T-cell (primary cell): ENCODE measurements around the gene LY86. TPM values are rescaled to one million over a fixed set of nuclear protein-coding genes. Genes with fewer than 3 reads are reported as not detected.

Source experiments
- ATAC-seq, 4 experiments: fragments of 200-7000 bp in 3 of 4; fragments of 150-1000 bp in 1 of 4; cut with Tn5 transposase; replicated peaks in 1 of 4; 1 replicate in 3 of 4; 2 replicates in 1 of 4; pipeline ENCODE4 v1.10.0; 2021; ENCODE audit warnings: moderate library complexity in 3 of 4, mild to moderate bottlenecking in 2 of 4, moderate number of reproducible peaks in 1 of 4
- CTCF ChIA-PET, 2 donors: fragments of 300-600 bp; sonication (Branson Sonifier 250); formaldehyde crosslinking; loops; one replicate each; lab custom pipeline; 2022; ENCODE audit warnings: antibody characterized with exemption in 2 of 2; lab: Charles Lee
- POLR2A ChIA-PET, 2 donors: fragments of 300-600 bp; sonication (Branson Sonifier 250); formaldehyde crosslinking; loops; one replicate each; lab custom pipeline; 2022; ENCODE audit warnings: antibody characterized with exemption in 2 of 2; lab: Charles Lee
- DNase-seq, 35 experiments: peaks; one replicate each; pipeline versions ENCODE4 v3.0.0 to v3.0.0-alpha.2; 2013 to 2023
- H3K27ac ChIP-seq: one replicate; pipeline ENCODE4 v1.5.1; 2013; ENCODE audit warnings: low read length
- H3K27me3 ChIP-seq, 2 experiments: replicated peaks in 1 of 2; 1 replicate in 1 of 2; 2 replicates in 1 of 2; pipeline versions ENCODE4 v1.6.1 to v1.7.0; 2013; ENCODE audit warnings: low read length in 1 of 2, mixed read lengths in 1 of 2; ENCODE audit not compliant: control insufficient read depth in 2 of 2, insufficient read depth in 2 of 2; ENCODE audit errors: extremely low read depth in 1 of 2
- H3K36me3 ChIP-seq, 2 donors: 1 replicate in 1 of 2; 2 replicates in 1 of 2; pipeline versions ENCODE4 v1.6.1 to v1.7.0; 2013; ENCODE audit warnings: low read length in 1 of 2; ENCODE audit not compliant: control insufficient read depth in 2 of 2, insufficient read depth in 1 of 2; ENCODE audit errors: extremely low read depth in 1 of 2
- H3K4me1 ChIP-seq, 2 experiments: 1 replicate in 1 of 2; 2 replicates in 1 of 2; pipeline versions ENCODE4 v1.6.1 to v1.7.0; 2013; ENCODE audit warnings: low read length in 2 of 2, mixed read lengths in 1 of 2; ENCODE audit not compliant: insufficient read depth in 2 of 2, control insufficient read depth in 1 of 2; ENCODE audit errors: extremely low read depth in 1 of 2
- H3K4me3 ChIP-seq, 2 donors: 1 replicate in 1 of 2; 2 replicates in 1 of 2; pipeline versions ENCODE4 v1.5.1 to v1.7.0; 2013; ENCODE audit warnings: mild to moderate bottlenecking in 2 of 2, low read length in 1 of 2, moderate library complexity in 1 of 2; ENCODE audit not compliant: control insufficient read depth in 1 of 2; ENCODE audit errors: extremely low read depth in 1 of 2
- H3K9me3 ChIP-seq: 2 replicates; pipeline ENCODE4 v1.7.0; 2013
- H3K27ac Mint-ChIP-seq, 2 donors: one replicate each; pipeline ENCODE4 v1.8.0; 2020 to 2021; ENCODE audit warnings: mild to moderate bottlenecking in 2 of 2, mixed read lengths in 2 of 2
- H3K27me3 Mint-ChIP-seq, 2 donors: one replicate each; pipeline ENCODE4 v1.8.0; 2021 to 2022; ENCODE audit warnings: mixed read lengths in 2 of 2
- H3K36me3 Mint-ChIP-seq: one replicate; pipeline ENCODE4 v1.8.0; 2021; ENCODE audit warnings: mixed read lengths
- H3K4me1 Mint-ChIP-seq, 3 donors: one replicate each; pipeline ENCODE4 v1.8.0; 2020 to 2022; ENCODE audit warnings: mixed read lengths in 3 of 3, mild to moderate bottlenecking in 1 of 3
- H3K4me3 Mint-ChIP-seq, 3 donors: one replicate each; pipeline ENCODE4 v1.8.0; 2020 to 2022; ENCODE audit warnings: mild to moderate bottlenecking in 3 of 3, mixed read lengths in 3 of 3, moderate library complexity in 3 of 3
- H3K9me3 Mint-ChIP-seq, 3 donors: one replicate each; pipeline ENCODE4 v1.8.0; 2020 to 2022; ENCODE audit warnings: mixed read lengths in 3 of 3
- WGBS: methylation state at CpG from one replicate; pipeline ENCODE4 v1.1.5; 2013; ENCODE audit warnings: missing lambda C conversion rate; ENCODE audit not compliant: insufficient coverage; 5-methylcytosine and 5-hydroxymethylcytosine counted together
- total RNA-seq, 35 experiments: library from RNA in 6 of 35; stranded (reverse) in 6 of 35; fragments of 120-200 nt in 1 of 35; gene quantifications; one replicate each; pipeline versions ENCODE4 v1.2.1 to v1.2.4 and lab custom pipeline; 2013 to 2026

Gene LY86
- total RNA-seq, 5 donors from 2014 or later (not counting 1 experiment from before 2014, with no cell fraction given) = 0.54 to 3.6 (median 2.5) TPM

- ATAC-seq = no peak
- H3K4me1 Mint-ChIP-seq = peaks cover 52 to 73% (median 60%) of the 10 kb centered on the region in 3 donors
- Histone ChIP-seq H3K4me3 (no peak overlapping the region), H3K36me3 (no peaks in the 10 kb centered on the region), H3K9me3 (no peaks in the 10 kb centered on the region), H3K4me1 (peaks cover 40 to 44% of the 10 kb centered on the region in 2 experiments), H3K27me3 (peaks cover 0 to 7% of the 10 kb centered on the region in 2 experiments), H3K27ac (no peak overlapping the region)
- H3K27me3 Mint-ChIP-seq = no peaks in the 10 kb centered on the region
- H3K4me3 Mint-ChIP-seq = peak overlapping the region in 1 of 3 donors; percentile 32
- ChIA-PET POLR2A (no interaction called here), CTCF (interaction anchor here in 1 of 2 donors (0.6 kb wide), 1 partner anchor 10 kb away, joined by 3 read pairs; no protein-coding TSS in a partner anchor)
- H3K27ac Mint-ChIP-seq = peak overlapping the region; percentile 68 to 71
- H3K36me3 Mint-ChIP-seq = peaks cover 3% of the 10 kb centered on the region
- H3K9me3 Mint-ChIP-seq = peaks cover 0 to 3% (median 0%) of the 10 kb centered on the region in 3 donors
- DNase-seq = no peak
- no CpG with 5 or more reads among the region's 3 CpGs for WGBS
Observed at GRCh38 chr6:6595952-6596351, 7.4 kb downstream of the LY86 start.

GRCh38 chr6:6596529-6597328 is 8.2 kb downstream of the LY86 start:
- DNase-seq = peak in 5 of 35 experiments; percentile 10 to 54 (median 38)
- peaks cover 5% of the 10 kb centered on the region for H3K36me3 Mint-ChIP-seq
- 75% methylated on average over 6 of the region's 14 CpGs for WGBS
- ChIA-PET POLR2A (interaction anchor here in 1 of 2 donors (0.6 kb wide), 1 partner anchor 11 kb away, joined by 3 read pairs; no protein-coding TSS in a partner anchor), CTCF (interaction anchor here in 1 of 2 donors (0.6 kb wide), 1 partner anchor 9 kb away, joined by 3 read pairs; no protein-coding TSS in a partner anchor)
- H3K36me3 ChIP-seq = no peaks in the 10 kb centered on the region
- no peaks in the 10 kb centered on the region for H3K9me3 ChIP-seq
- no peak overlapping the region for H3K4me3 ChIP-seq
- no peaks in the 10 kb centered on the region for H3K9me3 Mint-ChIP-seq
- peak overlapping the region; percentile 68 to 71 for H3K27ac Mint-ChIP-seq
- no peak overlapping the region for H3K27ac ChIP-seq
- peak overlapping the region in 1 of 3 donors; percentile 32 for H3K4me3 Mint-ChIP-seq
- H3K27me3 ChIP-seq = peaks cover 0 to 5% of the 10 kb centered on the region in 2 experiments
- peak; percentile 48 to 90 (median 63) for ATAC-seq
- peaks cover 44 to 70% (median 52%) of the 10 kb centered on the region in 3 donors for H3K4me1 Mint-ChIP-seq
- H3K4me1 ChIP-seq = peaks cover 35 to 37% of the 10 kb centered on the region in 2 experiments
- no peaks in the 10 kb centered on the region for H3K27me3 Mint-ChIP-seq

- no peak for ATAC-seq
- Mint-ChIP-seq H3K27me3 (peaks cover 0 to 1% of the 10 kb centered on the region in 2 donors), H3K9me3 (no peaks in the 10 kb centered on the region), H3K36me3 (peaks cover 5% of the 10 kb centered on the region), H3K4me1 (peaks cover 35 to 60% (median 43%) of the 10 kb centered on the region in 3 donors), H3K27ac (no peak overlapping the region), H3K4me3 (no peak overlapping the region)
- no peak for DNase-seq
- Histone ChIP-seq H3K4me1 (peaks cover 26 to 27% of the 10 kb centered on the region in 2 experiments), H3K27ac (no peak overlapping the region), H3K27me3 (peaks cover 0 to 5% of the 10 kb centered on the region in 2 experiments), H3K36me3 (no peaks in the 10 kb centered on the region), H3K9me3 (no peaks in the 10 kb centered on the region), H3K4me3 (no peak overlapping the region)
- ChIA-PET POLR2A (no interaction called here), CTCF (no interaction called here)
- 86% methylated on average over 2 of the region's 5 CpGs for WGBS
Observed at GRCh38 chr6:6597682-6598081, 9.2 kb downstream of the LY86 start.

- Histone ChIP-seq H3K4me3 (no peak overlapping the region), H3K27me3 (peaks cover 0 to 5% of the 10 kb centered on the region in 2 experiments), H3K27ac (no peak overlapping the region), H3K9me3 (no peaks in the 10 kb centered on the region), H3K4me1 (peaks cover 18 to 22% of the 10 kb centered on the region in 2 experiments), H3K36me3 (no peaks in the 10 kb centered on the region)
- ChIA-PET POLR2A (no interaction called here), CTCF (no interaction called here)
- peaks cover 5% of the 10 kb centered on the region for H3K36me3 Mint-ChIP-seq
- H3K4me3 Mint-ChIP-seq = no peak overlapping the region
- ATAC-seq (no peak), DNase-seq (no peak)
- H3K4me1 Mint-ChIP-seq = peaks cover 23 to 50% (median 31%) of the 10 kb centered on the region in 3 donors
- 79% methylated on average over 4 of the region's 4 CpGs for WGBS
- H3K27ac Mint-ChIP-seq = no peak overlapping the region
- peaks cover 0 to 1% of the 10 kb centered on the region in 2 donors for H3K27me3 Mint-ChIP-seq
- H3K9me3 Mint-ChIP-seq = peaks cover 0 to 6% (median 2%) of the 10 kb centered on the region in 3 donors
Observed at GRCh38 chr6:6599468-6599873, 11.0 kb downstream of the LY86 start.

- H3K4me1 Mint-ChIP-seq = peaks cover 23 to 46% (median 24%) of the 10 kb centered on the region in 3 donors
- POLR2A ChIA-PET = no interaction called here
- peaks cover 0 to 1% of the 10 kb centered on the region in 2 donors for H3K27me3 Mint-ChIP-seq
- peaks cover 0 to 7% (median 3%) of the 10 kb centered on the region in 3 donors for H3K9me3 Mint-ChIP-seq
- H3K36me3 Mint-ChIP-seq = peaks cover 5% of the 10 kb centered on the region
- no peak overlapping the region for H3K4me3 Mint-ChIP-seq
- Histone ChIP-seq H3K27ac (no peak overlapping the region), H3K9me3 (no peaks in the 10 kb centered on the region), H3K36me3 (no peaks in the 10 kb centered on the region), H3K4me3 (no peak overlapping the region), H3K4me1 (peaks cover 15 to 17% of the 10 kb centered on the region in 2 experiments), H3K27me3 (peaks cover 0 to 5% of the 10 kb centered on the region in 2 experiments)
- DNase-seq (no peak), ATAC-seq (no peak)
- CTCF ChIA-PET = interaction anchor here in 1 of 2 donors (0.6 kb wide), 1 partner anchor 8 kb away, joined by 5 read pairs; no protein-coding TSS in a partner anchor
- no CpG with 5 or more reads among the region's 4 CpGs for WGBS
- no peak overlapping the region for H3K27ac Mint-ChIP-seq
Observed at GRCh38 chr6:6600875-6601274, 12.4 kb downstream of the LY86 start.

- no peak overlapping the region for H3K4me3 ChIP-seq
- Mint-ChIP-seq H3K27me3 (peaks cover 0 to 1% of the 10 kb centered on the region in 2 donors), H3K9me3 (peaks cover 0 to 7% (median 3%) of the 10 kb centered on the region in 3 donors), H3K4me3 (no peak overlapping the region), H3K36me3 (peaks cover 5% of the 10 kb centered on the region), H3K27ac (no peak overlapping the region), H3K4me1 (peaks cover 10 to 32% (median 11%) of the 10 kb centered on the region in 3 donors)
- ATAC-seq (no peak), DNase-seq (no peak)
- peaks cover 0 to 5% of the 10 kb centered on the region in 2 experiments for H3K27me3 ChIP-seq
- CTCF ChIA-PET = interaction anchor here in 1 of 2 donors (0.7 kb wide), 1 partner anchor 300 kb away, joined by 3 read pairs; no protein-coding TSS in a partner anchor
- no peak overlapping the region for H3K27ac ChIP-seq
- no peaks in the 10 kb centered on the region for H3K36me3 ChIP-seq
- WGBS = 77% methylated on average over 2 of the region's 5 CpGs
- H3K4me1 ChIP-seq = peaks cover 3% of the 10 kb centered on the region in 2 experiments
- H3K9me3 ChIP-seq = no peaks in the 10 kb centered on the region
- POLR2A ChIA-PET = interaction anchor here in 1 of 2 donors (0.6 kb wide), 1 partner anchor 96 kb away, joined by 5 read pairs; no protein-coding TSS in a partner anchor
Observed at GRCh38 chr6:6602262-6602661, 13.7 kb downstream of the LY86 start.
